ENCODE data around the gene LGALS4.
"Not testable (repeated sequence)": the region's sequence is repeated elsewhere in the genome, so short reads cannot be mapped to it uniquely, and the experiment has no call there.

LGALS4 gene

GRCh38 chr19:38812009-38812840 lies 520 bp downstream of the LGALS4 start:
- Histone ChIP-seq H3K4me1 (ENCODE audit: insufficient read depth, low read length, poor library complexity, severe bottlenecking) (no peaks in the 10 kb centered on the region), H3K9ac (ENCODE audit: low read depth, low read length, poor library complexity, severe bottlenecking) (no peak overlapping the region)

DNA sequence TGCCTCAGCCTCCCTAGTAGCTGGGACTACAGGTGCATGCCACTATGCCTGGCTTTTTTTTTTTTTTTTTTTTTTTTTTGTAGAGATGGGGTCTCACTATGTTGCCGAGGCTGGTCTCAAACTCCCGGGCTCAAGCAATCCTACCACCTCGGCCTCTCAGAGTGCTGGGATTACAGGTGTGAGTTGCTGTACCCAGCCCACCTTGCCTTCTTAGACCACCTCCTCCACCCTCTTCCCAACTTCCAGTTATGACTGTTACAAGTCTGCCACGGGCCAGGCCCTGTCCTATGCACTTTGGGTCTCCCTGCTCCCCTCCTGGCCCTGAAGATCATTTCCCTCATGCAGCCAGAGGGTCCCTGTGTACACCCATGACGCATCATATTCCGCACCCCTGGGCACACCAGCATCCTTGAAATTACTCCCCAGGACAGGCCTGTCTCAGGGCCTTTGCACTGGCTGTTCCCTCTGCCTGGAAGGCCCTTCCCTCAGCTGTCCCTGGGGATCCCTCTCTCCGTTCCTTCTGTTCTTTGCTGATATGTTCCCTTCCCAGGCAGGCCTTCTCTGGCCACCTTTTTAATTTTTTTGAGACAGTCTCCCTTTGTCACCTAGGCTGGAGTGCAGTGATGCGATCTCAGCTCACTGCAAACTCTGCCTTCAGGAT lies 3.0 kb downstream of the LGALS4 start:
- no peaks in the 10 kb centered on the region for H3K36me3 ChIP-seq (ENCODE audit: insufficient read depth, low read length)
- H3K79me2 ChIP-seq (ENCODE audit: insufficient read depth, low read length) = no peaks in the 10 kb centered on the region
- no peaks in the 10 kb centered on the region for H3F3A ChIP-seq (ENCODE audit: low read depth)
- H3K4me2 ChIP-seq (ENCODE audit: low read depth, low read length, poor library complexity, severe bottlenecking) = no peak overlapping the region
- no peaks in the 10 kb centered on the region for H3K27me3 ChIP-seq (ENCODE audit: insufficient read depth, low read length, poor library complexity, severe bottlenecking)
- no peaks in the 10 kb centered on the region for H3K4me1 ChIP-seq (ENCODE audit: insufficient read depth, low read length, poor library complexity, severe bottlenecking)
- H3K9ac ChIP-seq (ENCODE audit: low read depth, low read length, poor library complexity, severe bottlenecking) = no peak overlapping the region
- TF ChIP-seq CTCF (conservative IDR thresholded peaks at IDR 0.05; ENCODE audit: low read length) (no peak), EZH2phosphoT487 (IDR thresholded peaks at IDR 0.05; ENCODE audit: borderline replicate concordance) (no peak)
- H4K20me1 ChIP-seq (ENCODE audit: insufficient read depth, low read length, poor library complexity, severe bottlenecking) = no peaks in the 10 kb centered on the region
- H3K9me2 ChIP-seq (replicated peaks; ENCODE audit: low read depth, low read length) = no peaks in the 10 kb centered on the region
- no peak overlapping the region for H2AFZ ChIP-seq (ENCODE audit: low read length)
- H3K4me3 ChIP-seq (ENCODE audit: low read length, poor library complexity, severe bottlenecking) = no peak overlapping the region
- no peaks in the 10 kb centered on the region for H3K9me3 ChIP-seq (ENCODE audit: insufficient read depth, low read depth, low read length)

More at GRCh38 chr19:38812009-38812840, 520 bp downstream of the LGALS4 start:
- Histone ChIP-seq H3K27me3 (ENCODE audit: insufficient read depth, low read length, poor library complexity, severe bottlenecking) (no peaks in the 10 kb centered on the region), H3K9me2 (replicated peaks; ENCODE audit: low read depth, low read length) (no peaks in the 10 kb centered on the region), H4K20me1 (ENCODE audit: insufficient read depth, low read length, poor library complexity, severe bottlenecking) (no peaks in the 10 kb centered on the region), H3F3A (ENCODE audit: low read depth) (no peaks in the 10 kb centered on the region), H3K9me3 (ENCODE audit: insufficient read depth, low read depth, low read length) (no peaks in the 10 kb centered on the region), H3K79me2 (ENCODE audit: insufficient read depth, low read length) (no peaks in the 10 kb centered on the region), H3K36me3 (ENCODE audit: insufficient read depth, low read length) (peaks cover 10% of the 10 kb centered on the region; the same call in 1 of the 2 replicates), H3K4me3 (ENCODE audit: low read length, poor library complexity, severe bottlenecking) (no peak overlapping the region), H3K4me2 (ENCODE audit: low read depth, low read length, poor library complexity, severe bottlenecking) (no peak overlapping the region), H2AFZ (ENCODE audit: low read length) (no peak overlapping the region)
- TF ChIP-seq EZH2phosphoT487 (IDR thresholded peaks at IDR 0.05; ENCODE audit: borderline replicate concordance) = no peak
- no peak for TF ChIP-seq CTCF (conservative IDR thresholded peaks at IDR 0.05; ENCODE audit: low read length)

GRCh38 chr19:38808741-38809140 lies 4.0 kb downstream of the LGALS4 start:
- H2AFZ ChIP-seq (ENCODE audit: low read length) = no peak overlapping the region
- H3K4me3 ChIP-seq (ENCODE audit: low read length, poor library complexity, severe bottlenecking) = no peak overlapping the region
- no peaks in the 10 kb centered on the region for H3K9me3 ChIP-seq (ENCODE audit: insufficient read depth, low read depth, low read length)
- no peaks in the 10 kb centered on the region for H3K36me3 ChIP-seq (ENCODE audit: insufficient read depth, low read length)
- no peaks in the 10 kb centered on the region for H3K9me2 ChIP-seq (replicated peaks; ENCODE audit: low read depth, low read length)
- TF ChIP-seq EZH2phosphoT487 (IDR thresholded peaks at IDR 0.05; ENCODE audit: borderline replicate concordance) (no peak), CTCF (conservative IDR thresholded peaks at IDR 0.05; ENCODE audit: low read length) (no peak)
- no peaks in the 10 kb centered on the region for H4K20me1 ChIP-seq (ENCODE audit: insufficient read depth, low read length, poor library complexity, severe bottlenecking)
- H3K4me2 ChIP-seq (ENCODE audit: low read depth, low read length, poor library complexity, severe bottlenecking) = no peak overlapping the region
- H3K4me1 ChIP-seq (ENCODE audit: insufficient read depth, low read length, poor library complexity, severe bottlenecking) = no peaks in the 10 kb centered on the region
- no peaks in the 10 kb centered on the region for H3K79me2 ChIP-seq (ENCODE audit: insufficient read depth, low read length)
- no peak overlapping the region for H3K9ac ChIP-seq (ENCODE audit: low read depth, low read length, poor library complexity, severe bottlenecking)
- no peaks in the 10 kb centered on the region for H3F3A ChIP-seq (ENCODE audit: low read depth)
- H3K27me3 ChIP-seq (ENCODE audit: insufficient read depth, low read length, poor library complexity, severe bottlenecking) = no peaks in the 10 kb centered on the region

- H3K27me3 ChIP-seq (ENCODE audit: insufficient read depth, low read length, poor library complexity, severe bottlenecking); H3K9ac ChIP-seq (ENCODE audit: low read depth, low read length, poor library complexity, severe bottlenecking); H3K9me3 ChIP-seq (ENCODE audit: insufficient read depth, low read depth, low read length); H3F3A ChIP-seq (ENCODE audit: low read depth); H2AFZ ChIP-seq (ENCODE audit: low read length); H4K20me1 ChIP-seq (ENCODE audit: insufficient read depth, low read length, poor library complexity, severe bottlenecking); H3K4me2 ChIP-seq (ENCODE audit: low read depth, low read length, poor library complexity, severe bottlenecking); H3K36me3 ChIP-seq (ENCODE audit: insufficient read depth, low read length); H3K9me2 ChIP-seq (replicated peaks; ENCODE audit: low read depth, low read length); H3K4me3 ChIP-seq (ENCODE audit: low read length, poor library complexity, severe bottlenecking); H3K4me1 ChIP-seq (ENCODE audit: insufficient read depth, low read length, poor library complexity, severe bottlenecking); H3K79me2 ChIP-seq (ENCODE audit: insufficient read depth, low read length): not testable (repeated sequence)
Observed at GRCh38 chr19:38807374-38808098, 5.2 kb downstream of the LGALS4 start.
